GM21825 (cell line): Measurements from ENCODE around the gene AGRN.
"Not testable (repeated sequence)": the region's sequence is repeated elsewhere in the genome, so short reads cannot be mapped to it uniquely, and the experiment has no call there.

Source experiments
- ATAC-seq: cut with Tn5 transposase; IDR thresholded peaks from one replicate; pipeline ENCODE4 v1.9.1; 2021; ENCODE audit warnings: mild to moderate bottlenecking, moderate library complexity; ENCODE audit not compliant: unreplicated experiment

The AGRN gene

GRCh38 chr1:1020000-1020404, at the start of gene AGRN:
TSS of gene AGRN (plus strand) at chr1:1020120. CDS start at chr1:1020173, 53 bp downstream.
- ATAC-seq = peak; percentile 24

GRCh38 chr1:970242-970972, 49.5 kb upstream of the AGRN start:
- no peak for ATAC-seq

GRCh38 chr1:970973-971730, 48.8 kb upstream of the AGRN start:
- ATAC-seq = no peak

GRCh38 chr1:971751-972506, 48.0 kb upstream of the AGRN start:
- ATAC-seq = no peak

GRCh38 chr1:972726-973458, 47.0 kb upstream of the AGRN start:
- ATAC-seq = no peak

- no peak for ATAC-seq
Observed at GRCh38 chr1:973459-974292, 46.2 kb upstream of the AGRN start.

GRCh38 chr1:974293-974640, 45.7 kb upstream of the AGRN start:
- ATAC-seq = no peak

GRCh38 chr1:974687-975328, 45.1 kb upstream of the AGRN start:
- ATAC-seq = no peak

- no peak for ATAC-seq
Observed at GRCh38 chr1:975365-975764, 44.6 kb upstream of the AGRN start.

GRCh38 chr1:975896-976683, 43.8 kb upstream of the AGRN start:
- no peak for ATAC-seq

GRCh38 chr1:976791-977190, 43.1 kb upstream of the AGRN start:
- not testable (repeated sequence) for ATAC-seq

- no peak for ATAC-seq
Observed at GRCh38 chr1:978069-978834, 41.7 kb upstream of the AGRN start.

- no peak for ATAC-seq
Observed at GRCh38 chr1:978835-979743, 40.8 kb upstream of the AGRN start.

GRCh38 chr1:979744-980072, 40.2 kb upstream of the AGRN start:
- no peak for ATAC-seq

GRCh38 chr1:980137-980571, 39.8 kb upstream of the AGRN start:
- ATAC-seq = no peak

- no peak for ATAC-seq
Observed at GRCh38 chr1:980602-981395, 39.1 kb upstream of the AGRN start.
